ENCODE results near the gene C17orf114.

Gene C17orf114

GRCh38 chr17:4810696-4811290 lies 8.7 kb upstream of the C17orf114 start:
- Histone ChIP-seq H3K4me1 (peaks cover 14 to 15% of the 10 kb centered on the region in 2 donors), H3K27me3 (no peaks in the 10 kb centered on the region), H3K9me3 (no peaks in the 10 kb centered on the region), H3K4me3 (no peak overlapping the region), H3K27ac (no peak overlapping the region), H3K36me3 (peaks cover 5 to 20% of the 10 kb centered on the region in 2 donors)
- no peak for TF ChIP-seq CTCF (IDR thresholded peaks at IDR 0.05)
- intact Hi-C loops (cut with DNase I): no loop called here
- no peak for DNase-seq (ENCODE audit: low spot score in 2 of 2)

- no peak overlapping the region for H3K27ac ChIP-seq
- DNase-seq (ENCODE audit: low spot score in 2 of 2): no peak
- H3K4me3 ChIP-seq: peak overlapping the region; percentile 71 to 91
- H3K36me3 ChIP-seq: peaks cover 3 to 5% of the 10 kb centered on the region in 2 donors
- H3K4me1 ChIP-seq: peaks cover 14 to 15% of the 10 kb centered on the region in 2 donors
- H3K27me3 ChIP-seq: no peaks in the 10 kb centered on the region
- TF ChIP-seq CTCF (IDR thresholded peaks at IDR 0.05): no peak
- intact Hi-C loops (cut with DNase I): no loop called here
- no peaks in the 10 kb centered on the region for H3K9me3 ChIP-seq
Measured at GRCh38 chr17:4808378-4808767, 6.2 kb upstream of the C17orf114 start.

- Histone ChIP-seq H3K9me3 (no peaks in the 10 kb centered on the region), H3K4me1 (peaks cover 14 to 15% of the 10 kb centered on the region in 2 donors), H3K36me3 (peaks cover 3 to 5% of the 10 kb centered on the region in 2 donors), H3K4me3 (peak overlapping the region; percentile 71 to 91), H3K27me3 (no peaks in the 10 kb centered on the region), H3K27ac (peak overlapping the region in 1 of 2 donors; percentile 70)
- peak in 1 of 2 donors; percentile 67 for DNase-seq (ENCODE audit: low spot score in 2 of 2)
- intact Hi-C loops (cut with DNase I): loop anchor here (1.0 kb wide), 1 partner anchor 17 kb away; no protein-coding TSS in a partner anchor
- TF ChIP-seq CTCF (IDR thresholded peaks at IDR 0.05): no peak
Measured at GRCh38 chr17:4807605-4808377, 5.7 kb upstream of the C17orf114 start.

- peak within 1 kb of the TSS; percentile 70 to 71 for H3K27ac ChIP-seq
- peak within 1 kb of the TSS; percentile 71 to 91 for H3K4me3 ChIP-seq
- H3K4me1 ChIP-seq: peaks cover 14 to 15% of the 10 kb centered on the region in 2 donors
- TF ChIP-seq CTCF (IDR thresholded peaks at IDR 0.05): no peak
- H3K27me3 ChIP-seq: no peaks in the 10 kb centered on the region
- H3K36me3 ChIP-seq: peaks cover 3 to 5% of the 10 kb centered on the region in 2 donors
- intact Hi-C loops (cut with DNase I): loop anchor here (1.0 kb wide), 1 partner anchor 17 kb away; no protein-coding TSS in a partner anchor
- no peaks in the 10 kb centered on the region for H3K9me3 ChIP-seq
- DNase-seq (ENCODE audit: low spot score in 2 of 2): peak; percentile 53 to 90
Measured at GRCh38 chr17:4806777-4807604, 4.9 kb upstream of the C17orf114 start, which contains the start of gene PLD2. PLD2 (plus strand) TSS chr17:4807152; CDS start chr17:4807773, 621 bp downstream.

- intact Hi-C loops (cut with DNase I): no loop called here
- peaks cover 3 to 5% of the 10 kb centered on the region in 2 donors for H3K36me3 ChIP-seq
- peak overlapping the region in 1 of 2 donors; percentile 70 for H3K27ac ChIP-seq
- DNase-seq (ENCODE audit: low spot score in 2 of 2): no peak
- H3K4me1 ChIP-seq: peaks cover 14 to 15% of the 10 kb centered on the region in 2 donors
- no peaks in the 10 kb centered on the region for H3K9me3 ChIP-seq
- H3K4me3 ChIP-seq: peak overlapping the region; percentile 71 to 91
- no peak for TF ChIP-seq CTCF (IDR thresholded peaks at IDR 0.05)
- H3K27me3 ChIP-seq: no peaks in the 10 kb centered on the region
Measured at GRCh38 chr17:4806456-4806776, 4.3 kb upstream of the C17orf114 start.
